Activated CD4-positive, alpha-beta memory T cell treated with anti-CD3 and anti-CD28 coated beads, Interleukin-2, amount 10 ng/mL, durations not matched to agents 7 days and 5 days (primary cell): ENCODE measurements around the gene FARSA. TPM values are rescaled to one million over a fixed set of nuclear protein-coding genes. Genes with fewer than 3 reads are reported as not detected.
A peak's percentile ranks its signal among the peaks of the same experiment; 100 is the strongest.
"Not testable (repeated sequence)": the region's sequence is repeated elsewhere in the genome, so short reads cannot be mapped to it uniquely, and the experiment has no call there.

Source experiments
- CTCF ChIA-PET: fragments of 350-600 bp; sonication (Branson Sonifier 250); formaldehyde crosslinking; loops from one replicate; lab custom pipeline; 2021; ENCODE audit warnings: antibody characterized with exemption, inconsistent platforms; lab: Charles Lee
- POLR2A ChIA-PET: fragments of 350-600 bp; sonication (Branson Sonifier 250); formaldehyde crosslinking; loops from one replicate; lab custom pipeline; 2021; ENCODE audit warnings: antibody characterized with exemption; lab: Charles Lee
- DNase-seq: peaks from one replicate; pipeline ENCODE4 v3.0.0-alpha.2; 2020
- H3K27ac Mint-ChIP-seq: one replicate; pipeline ENCODE4 v1.8.0; 2021; ENCODE audit warnings: mild to moderate bottlenecking, mixed read lengths
- H3K27me3 Mint-ChIP-seq: one replicate; pipeline ENCODE4 v1.8.0; 2021; ENCODE audit warnings: mixed read lengths
- H3K36me3 Mint-ChIP-seq: one replicate; pipeline ENCODE4 v1.8.0; 2021; ENCODE audit warnings: low read depth, mixed read lengths
- H3K4me1 Mint-ChIP-seq: one replicate; pipeline ENCODE4 v1.8.0; 2021; ENCODE audit warnings: mixed read lengths
- H3K4me3 Mint-ChIP-seq: one replicate; pipeline ENCODE4 v1.8.0; 2021; ENCODE audit warnings: mild to moderate bottlenecking, mixed read lengths
- H3K9me3 Mint-ChIP-seq: one replicate; pipeline ENCODE4 v1.8.0; 2021; ENCODE audit warnings: mixed read lengths
- total RNA-seq, 2 experiments: library from RNA; stranded (reverse); gene quantifications; one replicate each; pipeline ENCODE4 v1.2.3, GENCODE V29; 2021

Gene FARSA
- total RNA-seq, 2 experiments from 2014 or later: 72.4 to 74.9 TPM

DNA sequence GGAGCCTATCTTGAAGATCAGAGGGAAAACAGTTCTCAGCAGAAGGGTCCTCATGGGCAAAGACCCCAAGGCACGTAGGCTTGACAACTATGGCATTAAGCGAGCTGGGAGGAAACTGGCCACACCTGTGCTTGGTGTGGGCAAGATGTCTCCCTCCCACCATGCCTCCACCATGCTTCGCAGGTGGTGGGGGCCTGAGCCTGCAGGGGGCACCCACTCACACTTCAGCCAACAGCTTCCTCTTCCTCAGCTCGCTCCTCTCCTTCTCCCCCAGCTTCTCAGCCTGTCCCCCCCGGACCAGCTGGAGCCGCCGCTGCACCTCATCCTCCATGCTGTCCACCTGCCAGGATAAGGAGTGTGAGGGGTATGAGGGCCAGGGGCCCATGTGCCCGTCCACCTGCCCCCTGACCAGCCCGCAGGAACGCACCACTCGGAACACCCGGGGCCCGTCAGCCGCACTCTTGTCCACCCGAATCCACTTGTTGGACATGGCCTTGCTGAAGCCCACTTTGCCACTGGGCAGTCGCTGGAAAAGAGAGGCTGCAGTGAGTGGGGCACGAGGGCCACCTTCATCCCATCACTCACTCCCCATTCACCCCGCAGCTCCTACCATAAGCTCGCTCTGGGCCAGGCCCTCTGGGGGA is 3.4 kb downstream of the FARSA start:
- Mint-ChIP-seq H3K9me3 (no peaks in the 10 kb centered on the region), H3K4me1 (peaks cover 23% of the 10 kb centered on the region), H3K4me3 (no peak overlapping the region), H3K36me3 (peaks cover 43% of the 10 kb centered on the region), H3K27ac (no peak overlapping the region), H3K27me3 (no peaks in the 10 kb centered on the region)
- CTCF ChIA-PET: no interaction called here
- POLR2A ChIA-PET: interaction anchor here (1.8 to 2.3 kb wide), 2 partner anchors 8 to 11 kb away, joined by 7 to 8 read pairs; partner anchors contain the start of genes CALR and SYCE2
- DNase-seq: no peak

DNA sequence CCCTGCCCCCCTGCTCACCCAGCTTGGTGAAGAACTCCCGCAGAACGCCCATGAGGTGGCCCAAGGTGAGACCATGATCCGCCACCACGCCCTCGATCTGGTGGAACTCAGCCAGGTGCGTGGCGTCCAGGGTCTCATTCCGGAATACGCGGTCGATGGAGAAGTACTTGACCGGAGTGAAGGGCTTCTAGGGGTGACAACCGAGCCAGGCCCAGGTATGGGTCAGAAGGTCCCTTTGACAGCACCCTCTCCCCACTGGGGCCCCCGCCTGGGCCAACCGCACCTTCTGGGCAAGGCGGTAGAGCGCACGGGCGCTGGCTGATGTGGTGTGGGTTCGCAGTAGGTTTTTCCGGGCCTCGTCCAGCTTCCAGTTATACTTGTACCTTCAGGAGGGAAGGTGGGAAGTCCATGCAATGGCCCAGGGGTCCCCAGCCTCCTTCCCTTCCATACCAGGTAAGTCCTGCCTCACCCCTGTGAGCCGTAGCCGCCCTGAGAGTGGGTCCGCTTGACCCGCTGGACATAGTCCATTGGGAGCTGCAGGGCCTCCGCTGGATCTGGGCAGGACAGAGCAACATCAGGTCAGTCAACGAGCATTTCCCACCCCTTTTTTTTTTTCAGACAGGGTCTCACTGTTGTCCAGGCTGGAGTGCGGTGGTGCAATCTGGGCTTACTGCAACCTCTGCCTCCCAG is 8.7 kb downstream of the FARSA start:
- Mint-ChIP-seq H3K27me3 (no peaks in the 10 kb centered on the region), H3K36me3 (peaks cover 58% of the 10 kb centered on the region), H3K4me3 (no peak overlapping the region), H3K27ac (no peak overlapping the region), H3K9me3 (no peaks in the 10 kb centered on the region), H3K4me1 (peaks cover 8% of the 10 kb centered on the region)
- POLR2A ChIA-PET: interaction anchor here (0.7 to 1.2 kb wide), 2 partner anchors 8 to 32 kb away, joined by 4 to 6 read pairs; partner anchors contain the start of genes FARSA and GADD45GIP1
- CTCF ChIA-PET: interaction anchor here (0.5 kb wide), 1 partner anchor 18 kb away, joined by 3 read pairs; no protein-coding TSS in a partner anchor
- no peak for DNase-seq

DNA sequence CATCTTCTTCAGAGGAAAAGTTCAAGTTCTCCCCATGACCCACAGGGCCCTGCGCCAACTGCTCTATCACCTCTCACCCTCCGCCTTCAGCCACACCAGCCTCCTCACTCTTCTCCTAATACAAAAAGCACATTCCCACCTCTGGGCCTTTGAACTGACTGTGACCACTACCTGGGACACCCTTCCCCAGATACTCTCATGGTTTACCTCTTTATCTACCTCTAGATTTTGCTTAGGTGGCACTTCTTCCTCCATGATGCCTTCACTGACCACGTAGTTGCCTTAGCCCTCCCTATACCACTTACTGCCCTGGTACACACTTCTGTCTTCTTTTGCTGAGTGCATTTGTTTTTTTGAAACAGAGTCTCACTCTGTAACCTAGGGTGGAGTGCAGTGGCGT is 10.6 kb downstream of the FARSA start:
- POLR2A ChIA-PET: interaction anchor here (0.8 kb wide), 1 partner anchor 10 kb away, joined by 3 read pairs; no protein-coding TSS in a partner anchor
- DNase-seq: no peak
- no peaks in the 10 kb centered on the region for H3K27me3 Mint-ChIP-seq
- no peak overlapping the region for H3K4me3 Mint-ChIP-seq
- no peak overlapping the region for H3K27ac Mint-ChIP-seq
- H3K36me3 Mint-ChIP-seq: peaks cover 49% of the 10 kb centered on the region
- peaks cover 20% of the 10 kb centered on the region for H3K4me1 Mint-ChIP-seq
- CTCF ChIA-PET: no interaction called here
- H3K9me3 Mint-ChIP-seq: no peaks in the 10 kb centered on the region

- peak overlapping the region; percentile 30 for H3K27ac Mint-ChIP-seq
- CTCF ChIA-PET: interaction anchor here (1.4 kb wide), 1 partner anchor 44 kb away, joined by 4 read pairs; no protein-coding TSS in a partner anchor
- H3K4me3 Mint-ChIP-seq: no peak overlapping the region
These were observed 12.5 kb downstream of the FARSA start for GRCh38 chr19:12921047-12921446.

GRCh38 chr19:12918253-12918652 is 15.3 kb downstream of the FARSA start:
- Mint-ChIP-seq H3K9me3 (no peaks in the 10 kb centered on the region), H3K4me3 (peak overlapping the region; percentile 17), H3K27me3 (no peaks in the 10 kb centered on the region), H3K4me1 (peaks cover 45% of the 10 kb centered on the region), H3K27ac (peak overlapping the region; percentile 78), H3K36me3 (peaks cover 16% of the 10 kb centered on the region)
- ChIA-PET CTCF (interaction anchor here (0.7 to 1.2 kb wide), 2 partner anchors 14 to 19 kb away, joined by 3 read pairs; no protein-coding TSS in a partner anchor), POLR2A (interaction anchor here (0.6 kb wide), 1 partner anchor 127 kb away, joined by 3 read pairs; the partner anchor contains the start of gene JUNB)
- no peak for DNase-seq

More at GRCh38 chr19:12921047-12921446, 12.5 kb downstream of the FARSA start:
- Mint-ChIP-seq H3K4me1 (peaks cover 24% of the 10 kb centered on the region), H3K9me3 (no peaks in the 10 kb centered on the region), H3K27me3 (no peaks in the 10 kb centered on the region), H3K36me3 (peaks cover 36% of the 10 kb centered on the region)
- POLR2A ChIA-PET: interaction anchor here (1.6 to 2.8 kb wide), 4 partner anchors 12 to 36 kb away, joined by 3 to 15 read pairs (median 10); partner anchors contain the start of genes FARSA and GCDH
- no peak for DNase-seq

DNA sequence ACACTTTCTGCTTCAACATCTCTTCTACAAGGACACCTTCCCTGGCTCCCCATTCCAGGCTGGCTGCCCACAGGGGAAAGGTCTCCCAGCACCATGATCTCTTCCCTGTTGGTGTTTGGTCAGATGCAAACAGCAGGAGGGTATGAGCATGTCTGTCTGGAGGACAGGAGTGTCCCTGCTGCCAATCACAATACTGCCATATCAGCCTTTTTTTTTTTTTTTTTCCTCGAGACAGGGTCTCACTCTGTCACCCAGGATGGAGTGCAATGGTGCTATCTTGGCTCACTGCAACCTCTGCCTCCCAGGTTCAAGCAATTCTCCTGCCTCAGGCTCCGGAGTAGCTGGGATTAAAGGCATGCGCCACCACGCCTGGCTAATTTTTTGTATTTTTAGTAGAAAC is 17.7 kb downstream of the FARSA start:
- ChIA-PET POLR2A (interaction anchor here (1.0 to 5.8 kb wide), 3 partner anchors 17 to 30 kb away, joined by 5 to 37 read pairs (median 8); partner anchors contain the start of genes CALR and FARSA), CTCF (interaction anchor here (2.7 kb wide), 1 partner anchor 31 kb away, joined by 16 read pairs; no protein-coding TSS in a partner anchor)
- not testable (repeated sequence) for DNase-seq, H3K27me3 Mint-ChIP-seq, H3K4me3 Mint-ChIP-seq, H3K9me3 Mint-ChIP-seq, H3K36me3 Mint-ChIP-seq
- peak overlapping the region; percentile 24 for H3K27ac Mint-ChIP-seq
- H3K4me1 Mint-ChIP-seq: peaks cover 45% of the 10 kb centered on the region

DNA sequence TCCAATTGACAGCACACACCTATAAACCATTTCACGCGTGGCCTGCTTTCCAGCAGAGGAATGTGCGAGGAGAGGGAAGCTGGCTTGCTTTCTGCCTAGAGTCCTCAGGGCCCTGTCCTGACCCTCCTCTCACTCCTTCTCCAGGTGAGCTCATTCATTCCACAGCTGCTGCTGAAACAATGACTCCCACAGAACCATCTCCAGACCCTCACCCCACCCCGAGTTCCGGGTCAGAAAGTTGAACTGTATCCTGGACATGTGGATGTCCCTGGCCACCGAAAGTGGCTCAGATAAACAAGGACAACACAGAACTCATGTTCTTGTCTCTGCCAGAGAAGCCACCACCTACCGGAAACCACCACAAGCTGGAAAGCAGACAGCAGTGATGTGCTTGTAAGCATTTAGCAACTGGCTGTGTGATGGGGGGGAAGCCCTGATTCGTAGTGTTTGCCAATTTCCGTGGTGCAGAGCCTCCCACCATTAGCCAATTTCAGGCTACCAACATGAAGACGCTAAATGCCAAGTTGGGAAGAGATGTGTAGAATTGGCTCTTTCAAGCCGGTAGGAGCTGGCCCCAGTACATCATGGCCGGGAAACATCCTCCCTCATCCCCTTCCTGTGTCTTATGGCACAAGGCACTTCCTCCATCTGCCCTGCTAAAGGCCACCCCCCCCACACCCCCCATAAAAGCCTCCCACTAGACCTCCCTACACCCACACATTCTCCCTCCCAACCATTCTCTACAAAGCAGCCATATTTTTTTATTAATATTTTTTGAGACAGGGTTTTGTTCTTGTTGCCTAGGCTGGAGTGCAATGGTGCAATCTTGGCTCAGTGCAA is 19.4 kb downstream of the FARSA start:
- ChIA-PET CTCF (interaction anchor here (0.6 to 2.7 kb wide), 5 partner anchors 14 to 191 kb away, joined by 3 to 16 read pairs (median 7); partner anchors contain the start of gene GCDH), POLR2A (interaction anchor here (0.7 to 5.8 kb wide), 13 partner anchors 10 to 191 kb away, joined by 3 to 37 read pairs (median 4); partner anchors contain the start of genes CALR, FARSA, GADD45GIP1 and GCDH)
- peaks cover 3% of the 10 kb centered on the region for H3K36me3 Mint-ChIP-seq
- peak; percentile 73 for DNase-seq
- H3K4me3 Mint-ChIP-seq: peak overlapping the region; percentile 44
- H3K27ac Mint-ChIP-seq: peak overlapping the region; percentile 95
- H3K9me3 Mint-ChIP-seq: no peaks in the 10 kb centered on the region
- H3K4me1 Mint-ChIP-seq: peaks cover 36% of the 10 kb centered on the region
- H3K27me3 Mint-ChIP-seq: no peaks in the 10 kb centered on the region

DNA sequence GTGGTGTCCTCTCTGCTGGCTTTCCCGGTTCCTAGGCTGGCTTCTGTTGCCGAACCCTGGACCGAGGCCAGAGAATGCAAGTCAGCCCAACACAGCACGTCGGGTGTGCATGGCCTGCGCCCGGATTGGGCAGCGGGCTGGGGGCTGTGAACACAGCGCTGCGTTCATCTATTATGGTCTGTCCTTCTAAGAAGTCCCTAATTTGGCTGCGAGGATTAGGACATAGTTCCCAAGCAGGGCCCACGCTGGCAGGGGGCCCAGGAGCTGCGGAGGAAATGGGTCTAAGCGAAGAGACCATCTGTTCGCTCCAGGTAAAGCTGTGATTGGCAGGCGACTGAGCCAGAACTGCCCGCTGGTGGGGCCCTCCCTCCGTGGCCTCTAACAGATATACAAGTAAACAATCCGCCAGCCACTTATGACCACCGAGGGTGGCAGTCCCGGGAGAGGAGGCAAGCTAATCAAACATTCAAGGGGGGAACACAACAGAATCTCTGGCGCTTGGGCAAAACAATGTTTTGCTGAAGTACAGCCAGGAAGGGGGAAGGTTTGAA is 20.4 kb downstream of the FARSA start:
- POLR2A ChIA-PET: interaction anchor here (1.2 to 5.8 kb wide), 9 partner anchors 9 to 53 kb away, joined by 3 to 37 read pairs (median 6); partner anchors contain the start of genes CALR, FARSA, GADD45GIP1 and GCDH
- no peaks in the 10 kb centered on the region for H3K9me3 Mint-ChIP-seq
- H3K4me3 Mint-ChIP-seq: no peak overlapping the region
- H3K36me3 Mint-ChIP-seq: no peaks in the 10 kb centered on the region
- H3K27ac Mint-ChIP-seq: no peak overlapping the region
- DNase-seq: no peak
- peaks cover 30% of the 10 kb centered on the region for H3K4me1 Mint-ChIP-seq
- CTCF ChIA-PET: interaction anchor here (0.6 to 2.7 kb wide), 7 partner anchors 15 to 190 kb away, joined by 3 to 16 read pairs (median 3); partner anchors contain the start of gene GCDH
- no peaks in the 10 kb centered on the region for H3K27me3 Mint-ChIP-seq

- no peaks in the 10 kb centered on the region for H3K9me3 Mint-ChIP-seq
- H3K27me3 Mint-ChIP-seq: no peaks in the 10 kb centered on the region
- ChIA-PET POLR2A (interaction anchor here (0.9 to 5.8 kb wide), 3 partner anchors 20 to 26 kb away, joined by 3 to 37 read pairs (median 16); partner anchors contain the start of genes CALR, FARSA and GCDH), CTCF (interaction anchor here (1.0 to 1.5 kb wide), 3 partner anchors 15 to 152 kb away, joined by 3 read pairs; no protein-coding TSS in a partner anchor)
- peaks cover 30% of the 10 kb centered on the region for H3K4me1 Mint-ChIP-seq
- H3K4me3 Mint-ChIP-seq: no peak overlapping the region
- no peak overlapping the region for H3K27ac Mint-ChIP-seq
- DNase-seq: no peak
- no peaks in the 10 kb centered on the region for H3K36me3 Mint-ChIP-seq
These were observed 20.9 kb downstream of the FARSA start for GRCh38 chr19:12912571-12912970.

GRCh38 chr19:12907166-12907565 is 26.3 kb downstream of the FARSA start:
- Mint-ChIP-seq H3K27ac (no peak overlapping the region), H3K4me1 (peaks cover 3% of the 10 kb centered on the region), H3K9me3 (no peaks in the 10 kb centered on the region), H3K4me3 (no peak overlapping the region), H3K27me3 (no peaks in the 10 kb centered on the region), H3K36me3 (no peaks in the 10 kb centered on the region)
- ChIA-PET POLR2A (interaction anchor here (1.7 kb wide), 1 partner anchor 12 kb away, joined by 11 read pairs; the partner anchor contains the start of gene SYCE2), CTCF (no interaction called here)
- DNase-seq: no peak

- Mint-ChIP-seq H3K27me3 (no peaks in the 10 kb centered on the region), H3K9me3 (no peaks in the 10 kb centered on the region), H3K4me3 (no peak overlapping the region), H3K27ac (no peak overlapping the region), H3K4me1 (peaks cover 4% of the 10 kb centered on the region), H3K36me3 (peaks cover 4% of the 10 kb centered on the region)
- DNase-seq: no peak
- ChIA-PET POLR2A (interaction anchor here (1.2 to 2.1 kb wide), 3 partner anchors 9 to 14 kb away, joined by 4 to 11 read pairs (median 6); partner anchors contain the start of gene GCDH), CTCF (interaction anchor here (0.5 to 2.8 kb wide), 5 partner anchors 20 to 102 kb away, joined by 3 to 8 read pairs (median 4); no protein-coding TSS in a partner anchor)
These were observed 33.5 kb downstream of the FARSA start for GRCh38 chr19:12899891-12900518.
